IMR-90 (cell line): ENCODE measurements around the gene MEIS2.

Source experiments
- CEBPB ChIP-seq: IDR thresholded peaks from 2 replicates; pipeline ENCODE4 v1.6.1; 2012; ENCODE audit warnings: low read depth, low read length, improper control_type of control experiment
- MAZ ChIP-seq: IDR thresholded peaks from 2 replicates; pipeline ENCODE4 v1.6.1; 2012; ENCODE audit warnings: low read depth, mild to moderate bottlenecking, low read length, improper control_type of control experiment, moderate library complexity, borderline replicate concordance
- RAD21 ChIP-seq: IDR thresholded peaks from 2 replicates; pipeline ENCODE4 v1.6.1; 2012; ENCODE audit warnings: low read length, improper control_type of control experiment
- TF ChIP-seq, protein P1 (sequence below): conservative IDR thresholded peaks from 2 replicates; pipeline ENCODE4 v1.5.1; 2012; ENCODE audit warnings: mild to moderate bottlenecking, low read depth, low read length, improper control_type of control experiment

- TF ChIP-seq RAD21 (no peak), MAZ (no peak), CEBPB (no peak)
- TF ChIP-seq, protein P1, sequence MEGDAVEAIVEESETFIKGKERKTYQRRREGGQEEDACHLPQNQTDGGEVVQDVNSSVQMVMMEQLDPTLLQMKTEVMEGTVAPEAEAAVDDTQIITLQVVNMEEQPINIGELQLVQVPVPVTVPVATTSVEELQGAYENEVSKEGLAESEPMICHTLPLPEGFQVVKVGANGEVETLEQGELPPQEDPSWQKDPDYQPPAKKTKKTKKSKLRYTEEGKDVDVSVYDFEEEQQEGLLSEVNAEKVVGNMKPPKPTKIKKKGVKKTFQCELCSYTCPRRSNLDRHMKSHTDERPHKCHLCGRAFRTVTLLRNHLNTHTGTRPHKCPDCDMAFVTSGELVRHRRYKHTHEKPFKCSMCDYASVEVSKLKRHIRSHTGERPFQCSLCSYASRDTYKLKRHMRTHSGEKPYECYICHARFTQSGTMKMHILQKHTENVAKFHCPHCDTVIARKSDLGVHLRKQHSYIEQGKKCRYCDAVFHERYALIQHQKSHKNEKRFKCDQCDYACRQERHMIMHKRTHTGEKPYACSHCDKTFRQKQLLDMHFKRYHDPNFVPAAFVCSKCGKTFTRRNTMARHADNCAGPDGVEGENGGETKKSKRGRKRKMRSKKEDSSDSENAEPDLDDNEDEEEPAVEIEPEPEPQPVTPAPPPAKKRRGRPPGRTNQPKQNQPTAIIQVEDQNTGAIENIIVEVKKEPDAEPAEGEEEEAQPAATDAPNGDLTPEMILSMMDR, result no peak
Observed at GRCh38 chr15:36894075-36894474, 206.3 kb downstream of the MEIS2 start.
